OCI-LY1 (cell line): ENCODE measurements around the gene CLDN3.

Experiments used
- H2AFZ ChIP-seq: fragments of 200-600 bp; sonication (generic), shearing (Covaris generic); 2 replicates; pipeline ENCODE4 v1.6.0; 2014; ENCODE audit warnings: antibody characterized with exemption, mild to moderate bottlenecking, low read length
- H3F3A ChIP-seq: fragments of 200-600 bp; sonication (generic), shearing (Covaris generic); 2 replicates; pipeline ENCODE4 v1.6.0; 2014; ENCODE audit warnings: mild to moderate bottlenecking, antibody characterized with exemption, low read length, moderate library complexity; ENCODE audit not compliant: insufficient read depth
- H3K27ac ChIP-seq: fragments of 200-600 bp; sonication (generic); 2 replicates; pipeline ENCODE4 v1.5.1; 2014; ENCODE audit warnings: low read length, mixed run types, mild to moderate bottlenecking, low read depth; ENCODE audit not compliant: poor library complexity, severe bottlenecking
- H3K27me3 ChIP-seq: fragments of 200-600 bp; sonication (generic); 2 replicates; pipeline ENCODE4 v1.6.0; 2014; ENCODE audit warnings: antibody characterized with exemption, mild to moderate bottlenecking, low read length, moderate library complexity; ENCODE audit not compliant: insufficient read depth
- H3K36me3 ChIP-seq: fragments of 200-600 bp; sonication (generic); 2 replicates; pipeline ENCODE4 v1.6.1; 2014; ENCODE audit warnings: mild to moderate bottlenecking, antibody characterized with exemption, low read length, moderate library complexity, mixed read lengths; ENCODE audit not compliant: insufficient read depth
- H3K4me1 ChIP-seq: fragments of 200-600 bp; sonication (generic); 2 replicates; pipeline ENCODE4 v1.5.1; 2014; ENCODE audit warnings: mild to moderate bottlenecking, low read length, moderate library complexity; ENCODE audit not compliant: insufficient read depth, severe bottlenecking
- H3K4me2 ChIP-seq: fragments of 200-600 bp; sonication (generic), shearing (Covaris generic); 2 replicates; pipeline ENCODE4 v1.6.1; 2014; ENCODE audit warnings: low read length
- H3K4me3 ChIP-seq: fragments of 200-600 bp; sonication (generic); 2 replicates; pipeline ENCODE4 v1.5.1; 2014; ENCODE audit warnings: low read length, low read depth, mild to moderate bottlenecking, mixed read lengths; ENCODE audit not compliant: poor library complexity, severe bottlenecking
- H3K79me2 ChIP-seq: fragments of 200-600 bp; shearing (Covaris generic); 2 replicates; pipeline ENCODE4 v1.6.1; 2016; ENCODE audit warnings: mixed run types, low read length, mixed read lengths; ENCODE audit not compliant: insufficient read depth
- H3K9ac ChIP-seq: fragments of 200-600 bp; sonication (generic), shearing (Covaris generic); 2 replicates; pipeline ENCODE4 v1.6.1; 2014; ENCODE audit warnings: mild to moderate bottlenecking, low read length, mixed read lengths
- H3K9me2 ChIP-seq: fragments of 200-600 bp; sonication (generic), shearing (Covaris generic); 2 replicates; pipeline ENCODE4 v1.6.1; 2014; ENCODE audit warnings: low read depth, mild to moderate bottlenecking, low read length, mixed read lengths
- H3K9me3 ChIP-seq: fragments of 200-600 bp; shearing (Covaris generic); 2 replicates; pipeline ENCODE4 v1.6.1; 2014; ENCODE audit warnings: low read length, mixed read lengths
- H4K20me1 ChIP-seq: fragments of 200-600 bp; sonication (generic), shearing (Covaris generic); 2 replicates; pipeline ENCODE4 v1.6.0; 2016; ENCODE audit warnings: mild to moderate bottlenecking, low read length; ENCODE audit not compliant: insufficient read depth
- EZH2 ChIP-seq: fragments of 200-600 bp; sonication (generic), shearing (Covaris generic); IDR thresholded peaks from 2 replicates; pipeline ENCODE4 v1.8.0; 2017; ENCODE audit warnings: borderline replicate concordance, mixed run types, mild to moderate bottlenecking, antibody characterized with exemption, low read length, moderate library complexity, mixed read lengths
- TF ChIP-seq, protein P1 (sequence below): fragments of 200-600 bp; sonication (generic), shearing (Covaris generic); IDR thresholded peaks from 2 replicates; pipeline ENCODE4 v1.5.1; 2017; ENCODE audit warnings: mild to moderate bottlenecking, antibody characterized with exemption, low read length, moderate library complexity, mixed read lengths

CLDN3 gene

GRCh38 chr7:73732397-73732796, 37.7 kb downstream of the CLDN3 start:
- Histone ChIP-seq H3K9me2 (no peaks in the 10 kb centered on the region), H2AFZ (no peak overlapping the region), H4K20me1 (no peaks in the 10 kb centered on the region), H3K27me3 (no peaks in the 10 kb centered on the region), H3K79me2 (no peaks in the 10 kb centered on the region), H3K4me1 (no peaks in the 10 kb centered on the region), H3K36me3 (peaks cover 12% of the 10 kb centered on the region), H3K9ac (no peak overlapping the region), H3F3A (no peaks in the 10 kb centered on the region), H3K27ac (no peak overlapping the region), H3K9me3 (no peaks in the 10 kb centered on the region), H3K4me3 (no peak overlapping the region), H3K4me2 (no peak overlapping the region)
- TF ChIP-seq EZH2: no peak
- TF ChIP-seq, protein P1, sequence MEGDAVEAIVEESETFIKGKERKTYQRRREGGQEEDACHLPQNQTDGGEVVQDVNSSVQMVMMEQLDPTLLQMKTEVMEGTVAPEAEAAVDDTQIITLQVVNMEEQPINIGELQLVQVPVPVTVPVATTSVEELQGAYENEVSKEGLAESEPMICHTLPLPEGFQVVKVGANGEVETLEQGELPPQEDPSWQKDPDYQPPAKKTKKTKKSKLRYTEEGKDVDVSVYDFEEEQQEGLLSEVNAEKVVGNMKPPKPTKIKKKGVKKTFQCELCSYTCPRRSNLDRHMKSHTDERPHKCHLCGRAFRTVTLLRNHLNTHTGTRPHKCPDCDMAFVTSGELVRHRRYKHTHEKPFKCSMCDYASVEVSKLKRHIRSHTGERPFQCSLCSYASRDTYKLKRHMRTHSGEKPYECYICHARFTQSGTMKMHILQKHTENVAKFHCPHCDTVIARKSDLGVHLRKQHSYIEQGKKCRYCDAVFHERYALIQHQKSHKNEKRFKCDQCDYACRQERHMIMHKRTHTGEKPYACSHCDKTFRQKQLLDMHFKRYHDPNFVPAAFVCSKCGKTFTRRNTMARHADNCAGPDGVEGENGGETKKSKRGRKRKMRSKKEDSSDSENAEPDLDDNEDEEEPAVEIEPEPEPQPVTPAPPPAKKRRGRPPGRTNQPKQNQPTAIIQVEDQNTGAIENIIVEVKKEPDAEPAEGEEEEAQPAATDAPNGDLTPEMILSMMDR: no peak

GRCh38 chr7:73730485-73730884, 39.6 kb downstream of the CLDN3 start:
- no peaks in the 10 kb centered on the region for H3K9me3 ChIP-seq
- no peaks in the 10 kb centered on the region for H3F3A ChIP-seq
- no peak overlapping the region for H3K4me3 ChIP-seq
- H3K4me1 ChIP-seq: no peaks in the 10 kb centered on the region
- no peaks in the 10 kb centered on the region for H3K9me2 ChIP-seq
- no peak overlapping the region for H3K4me2 ChIP-seq
- H4K20me1 ChIP-seq: no peaks in the 10 kb centered on the region
- no peak for TF ChIP-seq EZH2
- TF ChIP-seq, protein P1: no peak
- H3K36me3 ChIP-seq: no peaks in the 10 kb centered on the region
- no peak overlapping the region for H2AFZ ChIP-seq
- H3K9ac ChIP-seq: no peak overlapping the region
- no peaks in the 10 kb centered on the region for H3K79me2 ChIP-seq
- H3K27ac ChIP-seq: no peak overlapping the region
- no peaks in the 10 kb centered on the region for H3K27me3 ChIP-seq

DNA sequence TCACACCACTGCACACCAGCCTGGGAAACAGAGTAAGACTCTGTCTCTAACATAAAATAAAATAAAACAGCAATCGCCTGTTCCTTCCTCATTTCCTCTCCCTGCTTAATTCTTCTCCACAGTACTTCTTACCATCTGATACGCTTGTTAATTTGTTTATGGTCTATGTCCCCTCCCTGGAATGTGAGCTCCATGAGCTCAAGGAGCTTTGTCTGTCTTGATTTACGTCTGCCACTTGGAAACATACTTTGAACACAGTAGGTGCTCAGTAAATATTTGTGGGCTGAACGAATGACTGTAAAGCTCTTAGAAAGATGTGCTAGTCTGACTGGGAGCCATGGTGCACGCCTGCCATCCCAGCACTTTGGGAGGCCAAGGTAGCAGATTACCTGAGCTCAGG, 41.5 kb downstream of the CLDN3 start:
- Histone ChIP-seq H3K27me3 (no peaks in the 10 kb centered on the region), H4K20me1 (no peaks in the 10 kb centered on the region), H3K36me3 (no peaks in the 10 kb centered on the region), H3K9me2 (no peaks in the 10 kb centered on the region), H3K27ac (no peak overlapping the region), H3K9ac (no peak overlapping the region), H3K9me3 (no peaks in the 10 kb centered on the region), H3K4me1 (no peaks in the 10 kb centered on the region), H3F3A (no peaks in the 10 kb centered on the region), H3K79me2 (no peaks in the 10 kb centered on the region), H3K4me2 (no peak overlapping the region), H2AFZ (no peak overlapping the region), H3K4me3 (no peak overlapping the region)
- TF ChIP-seq, protein P1: no peak
- TF ChIP-seq EZH2: no peak
